ENCODE results near the gene CD7. TPM values are rescaled to one million over a fixed set of nuclear protein-coding genes. Genes with fewer than 3 reads are reported as not detected.
"Not testable (repeated sequence)": the region's sequence is repeated elsewhere in the genome, so short reads cannot be mapped to it uniquely, and the experiment has no call there.

Gene CD7
- total RNA-seq: 2.5 TPM

DNA sequence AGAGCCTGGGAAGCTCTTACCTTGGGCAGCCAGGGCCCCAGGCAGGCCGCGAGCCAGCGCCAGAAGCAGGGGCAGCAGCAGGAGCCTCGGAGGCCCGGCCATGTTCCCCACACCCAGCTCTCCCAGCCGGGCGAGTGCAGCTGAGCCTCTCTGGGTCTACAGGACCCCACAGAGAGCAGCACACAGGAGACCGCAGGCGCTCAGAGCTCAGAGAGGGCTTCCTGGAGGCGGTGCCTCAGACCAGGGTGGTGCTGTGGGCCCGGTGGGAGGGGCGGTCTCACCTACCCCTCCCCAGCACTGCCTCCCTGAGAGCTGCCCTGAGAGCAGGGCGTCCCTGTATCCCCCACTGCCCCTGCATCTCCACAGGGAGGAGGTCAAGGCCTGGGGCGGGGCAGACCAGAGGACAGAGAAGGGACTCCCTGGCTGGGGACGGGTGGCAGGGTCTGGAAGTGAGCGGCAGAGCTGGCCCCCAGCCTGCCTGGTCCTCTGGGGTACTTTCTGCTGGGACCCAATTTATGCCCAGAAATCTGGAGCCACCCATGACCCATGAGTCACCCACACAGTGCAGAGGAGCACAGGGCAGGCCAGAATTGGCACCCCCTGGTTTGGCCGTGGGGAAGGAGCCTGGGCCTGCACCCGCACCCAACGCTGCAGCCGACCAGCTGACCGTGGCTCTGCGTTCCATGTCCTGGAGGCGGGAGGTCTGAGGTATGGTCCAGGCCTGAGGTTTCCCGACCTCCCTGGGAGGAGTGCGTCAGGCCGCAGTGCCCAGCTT, at the start of gene CD7:
Gene CD7, minus strand, starts transcription at position 215 of the 775 bp plus-strand sequence. Its CDS starts 113 bp downstream, at position 102.
- no peak for DNase-seq (ENCODE audit: low spot score)
- no peak for ATAC-seq
- intact Hi-C loops (cut with DNase I): loop anchor here (10.0 kb wide), 1 partner anchor 273 kb away; no protein-coding TSS in a partner anchor

DNA sequence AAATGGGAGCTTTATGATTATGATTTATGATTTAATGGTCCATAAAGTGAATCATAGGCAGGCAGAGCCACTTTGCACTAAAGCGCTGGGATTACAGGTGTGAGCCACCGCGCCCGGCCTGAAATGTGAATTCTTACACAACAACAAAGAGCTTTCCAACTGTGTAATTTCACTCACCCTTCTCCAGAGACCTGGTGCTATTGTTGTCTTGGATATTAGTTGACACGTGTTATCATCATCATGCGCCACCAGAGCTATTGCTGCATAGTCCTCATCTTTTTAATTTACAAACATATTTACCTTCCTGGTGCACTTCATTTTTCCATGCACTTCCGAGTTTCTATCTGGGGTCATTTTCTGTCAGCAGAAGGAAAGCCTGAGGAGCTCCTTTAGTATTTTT, 49.3 kb upstream of the CD7 start:
- intact Hi-C loops (cut with DNase I): no loop called here
- DNase-seq (ENCODE audit: low spot score): no peak
- no peak for ATAC-seq

DNA sequence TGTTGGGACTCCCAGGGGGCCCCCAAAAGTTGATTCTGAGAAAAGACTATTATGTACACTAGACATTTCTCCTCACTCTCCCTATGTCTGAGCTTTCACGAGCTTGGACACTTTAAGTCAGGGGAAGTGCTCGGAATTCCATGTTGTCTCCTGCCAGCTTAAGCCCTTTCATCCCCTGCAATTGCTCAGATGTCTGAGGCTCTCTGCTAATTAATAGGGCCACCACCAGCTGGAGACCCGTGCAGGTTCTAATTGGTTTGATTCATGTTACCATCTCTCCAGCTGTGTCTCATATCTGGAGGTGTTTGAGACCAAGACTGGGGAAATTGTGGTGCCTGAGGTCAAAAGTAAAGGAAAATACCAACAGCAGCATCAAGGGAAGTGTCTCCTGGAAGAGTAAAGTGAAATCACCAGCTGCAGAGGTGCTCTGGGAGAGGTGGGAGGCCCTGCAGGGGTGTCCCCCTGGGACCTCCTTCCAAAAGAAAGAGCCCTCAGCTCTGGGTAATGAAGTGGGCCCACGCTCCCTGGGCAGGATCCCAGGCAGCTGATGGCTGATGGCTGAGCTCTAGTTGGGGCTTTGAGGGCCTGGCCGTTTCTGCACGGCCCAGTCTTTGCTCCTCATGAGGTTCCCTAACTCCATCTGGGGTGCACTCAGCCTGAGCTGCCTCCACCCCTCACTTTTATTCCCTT, 48.3 kb upstream of the CD7 start:
- DNase-seq (ENCODE audit: low spot score) (no peak), ATAC-seq (no peak)
- intact Hi-C loops (cut with DNase I): no loop called here

DNA sequence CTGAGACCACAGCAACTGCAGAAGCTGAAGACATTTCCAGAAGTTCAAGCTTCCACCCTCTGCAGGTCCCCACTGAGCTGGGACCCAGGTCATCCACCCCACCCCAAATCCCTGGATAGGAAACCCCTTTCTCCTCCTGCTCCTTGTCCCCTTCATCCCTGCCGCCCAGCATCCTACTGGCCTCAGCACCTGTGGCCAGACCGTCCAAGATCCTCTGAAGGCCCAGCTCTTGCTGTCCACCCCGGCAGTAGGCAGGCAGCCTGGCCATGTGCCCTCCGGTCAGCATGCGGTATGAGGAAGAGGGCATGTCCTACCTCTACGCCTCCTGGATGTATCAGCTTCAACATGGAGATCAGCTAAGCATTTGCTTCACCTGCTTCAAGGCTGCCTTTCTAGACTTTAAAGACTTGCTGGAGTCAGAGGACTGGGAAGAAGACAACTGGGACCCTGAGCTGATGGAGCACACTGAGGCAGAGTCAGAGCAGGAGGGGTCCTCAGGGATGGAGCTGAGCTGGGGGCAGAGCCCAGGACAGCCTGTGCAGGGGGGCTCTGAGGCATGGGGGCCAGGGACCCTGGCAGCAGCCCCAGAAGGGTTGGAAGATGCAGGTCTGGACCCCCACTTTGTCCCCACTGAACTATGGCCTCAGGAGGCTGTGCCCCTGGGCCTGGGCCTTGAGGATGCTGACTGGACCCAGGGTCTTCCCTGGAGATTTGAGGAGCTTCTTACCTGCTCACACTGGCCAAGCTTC, 44.7 kb upstream of the CD7 start:
- ATAC-seq: no peak
- DNase-seq (ENCODE audit: low spot score): no peak
- intact Hi-C loops (cut with DNase I): no loop called here

DNA sequence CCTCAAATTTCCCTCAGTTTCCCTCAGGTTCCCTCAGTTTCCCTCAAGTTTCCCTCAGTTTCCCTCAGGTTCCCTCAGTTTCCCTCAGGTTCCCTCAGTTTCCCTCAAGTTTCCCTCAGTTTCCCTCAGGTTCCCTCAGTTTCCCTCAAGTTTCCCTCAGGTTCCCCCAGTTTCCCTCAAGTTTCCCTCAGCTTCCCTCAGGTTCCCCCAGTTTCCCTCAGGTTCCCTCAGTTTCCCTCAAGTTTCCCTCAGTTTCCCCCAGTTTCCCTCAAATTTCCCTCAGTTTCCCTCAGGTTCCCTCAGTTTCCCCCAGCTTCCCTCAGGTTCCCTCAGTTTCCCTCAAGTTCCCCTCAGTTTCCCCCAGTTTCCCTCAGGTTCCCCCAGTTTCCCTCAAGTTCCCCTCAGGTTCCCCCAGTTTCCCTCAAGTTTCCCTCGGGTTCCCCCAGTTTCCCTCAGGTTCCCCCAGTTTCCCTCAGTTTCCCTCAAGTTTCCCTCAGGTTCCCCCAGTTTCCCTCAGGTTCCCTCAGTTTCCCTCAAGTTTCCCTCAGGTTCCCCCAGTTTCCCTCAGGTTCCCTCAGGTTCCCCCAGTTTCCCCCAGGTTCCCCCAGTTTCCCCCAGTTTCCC, 42.2 kb upstream of the CD7 start:
- DNase-seq (ENCODE audit: low spot score); ATAC-seq; intact Hi-C loops (cut with DNase I): not testable (repeated sequence)

DNA sequence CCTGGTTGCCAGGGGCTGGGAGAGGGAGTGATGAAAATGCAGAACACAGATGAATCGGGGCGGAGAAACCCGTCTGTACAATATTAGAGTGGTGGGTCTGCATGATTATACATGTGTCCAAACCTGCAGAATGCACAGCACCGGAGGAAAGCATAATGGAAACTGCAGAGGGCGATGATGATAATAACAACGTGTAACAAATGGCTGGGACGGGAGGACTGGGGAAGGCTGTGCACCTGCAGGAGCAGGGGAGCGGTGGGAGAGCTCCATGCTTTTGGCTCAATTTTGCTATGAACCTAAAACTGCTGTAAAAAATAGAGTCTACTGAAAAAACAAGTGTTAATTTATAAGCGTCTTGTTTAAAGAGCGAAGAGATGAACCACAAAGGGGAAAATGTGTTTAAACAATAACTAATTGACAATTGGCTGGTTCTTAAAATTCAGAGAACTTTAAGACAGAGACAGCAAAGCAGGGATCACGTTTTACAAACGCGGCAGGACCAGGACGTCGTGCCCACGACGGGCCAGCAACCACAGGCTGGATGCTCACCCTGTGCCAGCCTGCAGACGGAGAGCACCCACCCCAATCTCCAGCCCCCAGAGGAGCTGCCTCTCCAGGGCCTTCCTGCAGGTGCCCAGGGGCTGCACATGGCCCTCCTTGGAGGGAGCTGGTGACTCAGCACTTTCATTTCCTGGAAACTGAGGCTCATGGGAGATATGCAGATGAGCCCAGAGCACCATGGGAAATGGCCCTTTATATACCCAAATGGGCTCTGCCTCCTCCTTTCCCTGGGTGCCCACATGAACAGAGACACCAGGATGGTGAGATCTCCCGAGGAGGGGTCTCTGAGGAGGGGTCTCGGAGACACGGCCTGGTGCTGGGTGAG, 41.3 kb upstream of the CD7 start, which contains the start of gene TEX19:
Gene TEX19, plus strand, starts transcription at position 783 of the 886 bp plus-strand sequence. CDS start 2,904 bp downstream, outside the sequence.
- DNase-seq (ENCODE audit: low spot score) (no peak), ATAC-seq (no peak)
- intact Hi-C loops (cut with DNase I): no loop called here

DNA sequence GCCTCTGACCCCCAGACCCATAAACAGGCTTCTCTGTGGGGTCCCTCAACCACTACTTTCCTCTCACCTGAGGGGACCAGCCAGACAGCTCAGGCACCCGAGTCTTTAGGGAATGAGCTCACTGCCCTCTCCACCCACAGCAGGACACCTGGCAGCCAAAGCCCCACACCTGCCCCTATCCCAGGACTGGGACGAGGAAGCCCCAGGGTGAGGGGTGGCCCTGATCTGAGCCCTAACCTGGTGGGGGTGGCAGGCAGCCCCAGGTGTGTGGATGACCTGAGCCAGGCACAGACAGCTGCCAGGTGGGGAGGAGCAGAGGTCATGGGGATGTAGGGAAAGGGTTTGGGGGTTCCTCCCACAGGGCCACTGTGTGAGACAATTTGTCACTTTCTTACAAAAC, 40.0 kb upstream of the CD7 start:
- ATAC-seq: no peak
- no peak for DNase-seq (ENCODE audit: low spot score)
- intact Hi-C loops (cut with DNase I): no loop called here

DNA sequence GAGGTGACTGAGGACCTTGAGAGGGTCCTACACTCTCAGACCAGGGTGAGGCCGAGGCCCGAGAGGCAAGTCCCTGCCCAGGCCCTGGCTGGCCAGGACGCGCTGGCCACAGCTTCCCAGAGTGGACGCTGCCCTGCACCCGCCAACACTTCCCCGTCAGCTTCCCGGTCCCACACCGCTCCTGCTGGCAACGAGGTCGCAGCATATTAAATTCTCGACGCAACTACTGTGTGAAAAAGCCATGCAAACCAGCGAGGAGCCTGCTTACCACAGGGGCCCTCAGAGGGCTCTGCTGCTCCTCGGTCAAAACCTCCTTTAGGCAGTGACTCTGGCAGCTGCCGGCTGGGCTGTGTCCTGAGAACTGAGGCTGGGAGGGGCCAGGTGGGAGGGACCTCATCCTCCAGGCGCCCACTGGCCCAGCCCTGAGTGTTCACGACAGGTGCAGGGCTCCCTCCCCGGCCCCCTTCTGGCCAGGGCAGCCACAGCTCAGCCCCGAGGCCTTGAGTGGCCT, 39.5 kb upstream of the CD7 start:
- ATAC-seq (peak; percentile 11), DNase-seq (ENCODE audit: low spot score) (no peak)
- intact Hi-C loops (cut with DNase I): no loop called here

DNA sequence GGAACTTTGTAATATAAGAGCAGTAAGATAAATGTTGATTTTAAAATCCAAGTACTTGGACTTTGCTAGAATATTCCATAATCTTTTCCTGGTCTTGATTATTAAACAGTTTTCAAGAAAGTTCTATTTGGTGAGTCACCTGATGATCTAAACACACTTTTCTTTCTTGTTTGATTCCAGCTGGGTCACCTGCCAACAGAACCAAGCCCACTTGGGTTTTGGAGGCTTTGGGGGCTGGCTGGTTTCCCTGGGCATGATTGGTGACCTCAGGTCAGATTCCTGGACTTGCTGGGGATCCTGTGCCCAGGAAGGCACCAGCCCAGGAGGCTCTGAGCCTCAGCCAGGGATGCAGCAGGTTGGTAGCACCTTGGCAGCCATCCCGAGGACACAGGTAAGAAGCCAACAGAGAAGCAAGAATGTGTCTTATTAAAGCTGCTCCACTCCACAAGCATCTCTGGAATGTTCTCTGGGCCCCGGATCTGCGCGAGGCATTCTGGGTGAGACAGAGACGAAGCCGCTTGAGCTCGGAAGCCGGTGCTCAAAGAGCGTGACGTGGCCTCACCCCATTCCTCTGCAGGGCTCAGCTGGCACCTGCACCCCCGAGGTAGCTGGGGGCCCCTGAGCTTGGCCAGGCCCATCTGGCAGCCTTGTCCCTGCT, 38.5 kb upstream of the CD7 start:
- no peak for ATAC-seq
- no peak for DNase-seq (ENCODE audit: low spot score)
- intact Hi-C loops (cut with DNase I): no loop called here

DNA sequence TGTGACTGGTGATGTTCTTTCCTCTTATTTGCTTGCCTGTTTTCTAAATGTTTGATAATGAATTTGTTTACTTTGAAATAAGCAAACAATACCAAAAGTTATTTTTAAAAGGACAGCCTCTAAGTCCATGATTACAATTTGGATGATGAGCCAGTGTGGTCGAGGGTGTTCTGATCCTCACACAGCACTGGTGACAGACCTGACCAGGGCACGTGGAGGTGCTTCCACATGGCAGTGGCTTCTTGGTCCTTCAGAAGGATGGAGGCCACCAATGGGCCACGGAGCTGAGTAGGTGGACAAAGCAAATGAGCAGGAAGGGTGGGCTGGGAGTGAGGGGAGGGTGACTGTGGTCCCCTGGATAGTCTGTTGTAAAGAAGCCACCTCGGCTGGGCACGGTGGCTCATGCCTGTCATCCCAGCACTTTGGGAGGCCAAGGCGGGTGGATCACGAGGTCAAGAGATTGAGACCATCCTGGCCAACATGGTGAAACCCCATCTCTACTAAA, 37.4 kb upstream of the CD7 start:
- intact Hi-C loops (cut with DNase I): no loop called here
- DNase-seq (ENCODE audit: low spot score) (no peak), ATAC-seq (no peak)

DNA sequence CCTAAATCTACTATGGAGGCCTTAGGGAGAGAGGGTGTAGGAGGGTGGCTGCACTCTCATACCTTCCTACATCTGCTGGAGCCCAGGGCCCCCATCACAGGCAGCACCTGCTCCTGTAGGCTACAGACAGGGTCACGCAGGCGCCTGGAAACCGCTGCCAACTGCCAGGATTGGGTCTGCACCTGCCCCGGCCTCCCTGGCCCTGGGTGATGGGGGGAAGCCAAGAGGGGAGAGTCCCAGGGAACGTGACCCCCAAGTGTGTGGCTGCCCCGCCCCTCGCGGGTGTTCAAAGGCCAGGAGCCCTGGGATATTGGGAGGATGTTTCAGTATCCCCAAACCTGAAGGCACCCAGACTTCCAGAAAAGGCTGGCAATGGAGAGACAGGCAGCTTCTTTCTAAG, 36.1 kb upstream of the CD7 start:
- intact Hi-C loops (cut with DNase I): loop anchor here (2.0 kb wide), 1 partner anchor 61 kb away; no protein-coding TSS in a partner anchor
- DNase-seq (ENCODE audit: low spot score) (no peak), ATAC-seq (no peak)

DNA sequence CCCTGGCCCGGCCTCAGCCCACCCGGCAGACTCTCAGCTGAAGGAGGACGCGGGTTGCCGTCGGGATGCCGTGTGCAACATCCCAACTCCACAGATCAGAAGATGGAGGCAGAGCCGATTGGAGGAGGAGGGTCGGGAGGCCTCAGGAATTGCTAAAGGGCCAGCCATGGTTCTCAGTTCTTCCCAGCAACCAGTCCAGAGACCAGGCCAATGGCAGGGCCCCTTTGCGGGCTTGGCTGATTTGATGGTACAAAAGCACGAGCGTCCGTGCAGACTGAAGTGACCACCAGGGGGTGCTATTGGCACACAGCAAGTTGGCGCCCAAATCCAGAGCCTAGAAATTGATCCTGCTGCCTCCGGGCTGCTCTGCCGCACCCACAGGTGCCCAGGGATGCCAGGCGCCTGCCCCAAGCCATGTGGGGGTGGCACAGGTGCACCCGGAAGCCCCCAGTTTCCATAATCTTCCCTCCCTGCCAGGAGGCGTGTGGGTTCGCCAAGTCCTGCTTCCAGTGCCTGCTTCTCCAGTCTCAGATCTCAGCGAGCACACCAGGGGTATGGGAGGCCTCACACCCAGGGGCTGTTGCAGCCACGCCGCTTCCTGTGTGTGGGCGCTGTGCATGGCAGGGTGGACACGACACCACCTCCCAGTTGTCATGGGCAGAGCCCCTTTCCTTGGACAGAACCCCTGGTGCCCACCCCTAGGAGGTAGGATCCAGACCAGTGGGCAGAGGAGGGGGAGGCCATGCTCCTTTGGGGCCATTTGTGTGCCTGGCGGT, 34.5 kb upstream of the CD7 start:
- intact Hi-C loops (cut with DNase I): loop anchor here (2.0 kb wide), 1 partner anchor 63 kb away; no protein-coding TSS in a partner anchor
- ATAC-seq (peak; percentile 79), DNase-seq (ENCODE audit: low spot score) (peak; percentile 90)

DNA sequence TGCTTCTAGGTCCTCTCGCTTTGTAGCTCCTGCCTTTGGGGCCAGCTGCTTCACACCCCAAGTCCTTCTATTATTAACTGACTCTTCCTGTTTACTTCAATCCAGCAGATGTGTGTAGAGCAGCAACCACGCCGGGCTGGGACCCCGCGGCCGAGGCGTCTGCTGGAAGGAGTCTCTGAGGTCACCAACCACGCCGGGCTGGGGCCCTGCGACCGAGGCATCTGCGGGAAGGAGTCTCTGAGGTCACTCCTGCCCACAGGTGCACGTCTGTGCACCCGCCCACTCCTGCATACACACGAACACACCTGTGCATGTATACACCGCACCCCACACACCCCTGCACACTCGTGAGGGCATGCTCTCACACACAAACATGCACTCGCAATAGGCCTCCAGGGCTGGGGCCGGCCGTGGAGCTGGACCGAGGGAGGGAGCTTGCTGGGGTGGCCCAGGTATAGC, 33.9 kb upstream of the CD7 start:
- ATAC-seq (peak; percentile 12), DNase-seq (ENCODE audit: low spot score) (no peak)
- intact Hi-C loops (cut with DNase I): no loop called here

DNA sequence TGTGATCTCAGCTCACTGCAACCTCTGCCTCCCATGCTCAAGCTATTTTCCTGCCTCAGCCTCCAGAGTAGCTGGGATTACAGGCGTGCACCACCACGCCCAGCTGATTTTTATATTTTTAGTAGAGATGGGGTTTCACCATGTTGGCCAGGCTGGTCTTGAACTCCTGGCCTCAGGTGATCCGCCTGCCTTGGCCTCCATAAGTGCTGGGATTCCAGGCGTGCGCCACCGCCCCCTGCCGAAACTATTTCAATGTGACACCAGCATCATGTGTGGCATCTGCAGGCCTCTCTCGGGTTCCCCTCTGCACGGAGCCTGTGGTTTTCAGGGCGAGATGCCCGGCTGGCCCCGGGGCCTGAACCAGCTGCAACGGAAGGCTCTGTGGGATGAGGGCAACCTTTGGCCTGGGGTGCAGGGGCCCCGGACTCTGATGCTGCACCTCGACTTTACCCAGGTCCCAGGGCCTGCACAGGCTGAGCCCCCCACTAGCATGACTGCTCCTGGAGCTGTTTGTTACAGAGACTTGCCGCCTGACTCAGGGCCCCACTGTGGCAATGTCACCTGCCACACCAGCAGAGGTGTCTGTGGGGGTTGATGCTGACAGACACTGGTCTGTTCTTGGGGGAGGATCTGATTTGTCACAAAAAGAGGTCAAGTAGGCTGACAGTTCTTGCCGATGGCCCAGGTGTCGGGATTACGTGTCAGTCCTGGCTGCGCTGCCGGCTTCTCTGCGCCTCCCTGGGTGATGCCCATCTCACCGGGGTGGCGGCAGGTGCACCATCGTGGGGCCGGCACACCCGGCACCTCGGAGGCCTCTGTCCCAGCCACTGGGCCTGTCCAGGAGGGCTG, 33.0 kb upstream of the CD7 start:
- intact Hi-C loops (cut with DNase I): no loop called here
- ATAC-seq (no peak), DNase-seq (ENCODE audit: low spot score) (no peak)

DNA sequence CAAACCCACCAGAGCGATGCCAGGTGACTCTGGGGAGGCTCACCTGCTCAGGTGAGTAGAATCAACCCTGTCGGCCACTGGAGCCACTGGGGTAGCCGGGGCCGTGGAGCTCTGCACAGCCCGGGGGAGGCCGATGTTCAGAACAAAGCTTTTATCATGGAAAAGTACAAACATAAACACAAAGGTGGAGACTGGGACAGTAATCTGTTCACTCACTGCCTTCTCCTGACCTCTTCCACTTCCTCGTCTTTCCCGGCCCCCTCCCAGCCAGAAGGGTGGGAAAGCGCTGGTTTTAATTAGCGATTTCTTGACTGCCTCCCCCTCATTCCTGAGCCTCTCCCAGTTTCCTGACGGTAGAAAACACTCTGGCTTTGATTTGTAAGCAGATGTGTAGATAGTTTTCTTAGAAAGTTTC, 31.9 kb upstream of the CD7 start:
- DNase-seq (ENCODE audit: low spot score) (no peak), ATAC-seq (peak; percentile 44)
- intact Hi-C loops (cut with DNase I): no loop called here

DNA sequence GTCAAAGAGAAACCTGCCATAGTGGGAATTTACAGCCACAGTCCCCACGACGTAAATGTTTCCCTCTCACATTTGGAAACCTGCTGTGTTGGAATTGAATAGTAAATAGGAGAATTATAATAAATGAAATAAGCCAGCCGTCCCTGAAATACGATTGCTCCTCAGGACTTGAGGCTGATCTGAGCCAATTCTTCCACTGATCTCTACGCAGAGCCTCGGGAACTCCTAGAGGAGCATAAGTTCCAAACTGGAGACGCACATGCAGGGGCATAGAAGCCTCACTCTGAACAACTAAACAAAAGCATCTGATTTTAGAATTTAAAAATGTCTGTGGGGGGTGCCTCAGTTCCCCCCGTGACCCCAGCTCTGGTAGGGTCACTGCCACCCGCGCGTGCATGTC, 31.5 kb upstream of the CD7 start:
- intact Hi-C loops (cut with DNase I): no loop called here
- DNase-seq (ENCODE audit: low spot score) (no peak), ATAC-seq (no peak)

All from sciatic nerve (tissue), 2 donors.